EH (cell line): ENCODE measurements around the gene CHCHD2.
A peak's percentile ranks its signal among the peaks of the same experiment; 100 is the strongest.
"Not testable (repeated sequence)": the region's sequence is repeated elsewhere in the genome, so short reads cannot be mapped to it uniquely, and the experiment has no call there.

Experiments
- DNase-seq: peaks from one replicate; pipeline ENCODE4 v3.0.0-alpha.2; 2015; ENCODE audit warnings: low read depth

Gene CHCHD2

DNA sequence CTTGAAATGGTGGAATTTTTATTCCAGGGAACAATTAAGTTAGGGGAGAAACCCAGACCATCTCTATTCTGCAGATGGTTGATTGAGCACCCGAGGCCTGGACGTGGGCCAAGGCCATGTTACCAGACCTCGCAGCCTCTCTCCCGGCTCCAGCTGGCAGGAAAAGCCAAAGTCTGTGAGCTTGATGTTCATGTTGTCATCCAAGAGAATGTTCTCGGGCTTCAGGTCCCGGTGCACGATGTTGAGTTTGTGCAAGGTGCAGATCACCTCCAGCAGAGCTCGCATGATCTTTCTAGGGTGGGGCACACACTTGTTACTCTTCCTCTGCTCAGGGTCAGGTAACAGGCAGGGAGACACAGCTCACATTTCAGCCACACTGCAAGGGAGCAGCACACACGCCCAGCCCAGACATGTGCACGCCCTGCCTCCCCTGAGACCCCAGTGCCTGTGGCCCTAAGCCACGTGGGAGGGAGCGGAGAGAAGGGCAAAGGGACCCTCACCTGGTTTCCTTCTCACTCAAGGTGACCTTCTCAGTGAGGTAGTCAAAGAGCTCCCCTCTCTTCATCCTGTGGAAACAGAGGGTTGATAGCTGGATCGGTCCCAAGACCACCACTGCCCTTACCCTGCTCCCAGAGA is 23.0 kb downstream of the CHCHD2 start:
- DNase-seq = no peak

DNA sequence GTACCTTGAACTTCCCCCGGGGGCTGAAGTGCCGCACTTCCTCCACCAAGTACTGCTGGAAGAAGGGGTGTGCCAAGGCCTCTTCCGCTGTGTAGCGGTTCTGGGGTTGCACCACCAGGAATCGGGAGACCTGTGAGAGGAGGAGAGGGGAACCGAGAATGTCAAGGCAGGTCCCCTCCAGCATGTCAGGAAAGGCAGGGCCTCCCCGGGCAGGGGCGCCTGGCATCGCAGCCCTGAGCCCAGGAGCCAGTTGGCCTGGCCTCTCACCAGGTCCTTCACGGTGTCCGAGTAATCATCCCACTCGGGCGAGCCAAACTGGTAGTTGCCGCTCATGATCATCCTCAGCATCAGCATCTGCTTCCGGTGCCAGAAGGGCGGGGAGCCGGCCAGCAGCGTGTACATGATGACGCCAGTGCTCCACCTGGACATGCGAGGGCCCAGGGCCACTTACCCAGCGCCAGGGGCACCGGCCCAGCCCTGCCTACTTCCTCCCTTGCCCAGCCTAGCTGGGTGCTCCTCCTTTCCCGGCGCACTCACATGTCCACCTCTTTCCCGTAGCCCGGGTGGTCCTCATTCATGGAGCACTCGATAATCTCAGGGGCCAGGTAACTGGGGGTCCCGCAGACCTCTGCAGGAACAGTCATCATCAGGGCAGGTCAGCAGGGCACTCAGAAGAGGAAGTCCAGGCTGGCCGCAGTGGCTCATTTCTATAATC is 24.5 kb downstream of the CHCHD2 start:
- no peak for DNase-seq

DNA sequence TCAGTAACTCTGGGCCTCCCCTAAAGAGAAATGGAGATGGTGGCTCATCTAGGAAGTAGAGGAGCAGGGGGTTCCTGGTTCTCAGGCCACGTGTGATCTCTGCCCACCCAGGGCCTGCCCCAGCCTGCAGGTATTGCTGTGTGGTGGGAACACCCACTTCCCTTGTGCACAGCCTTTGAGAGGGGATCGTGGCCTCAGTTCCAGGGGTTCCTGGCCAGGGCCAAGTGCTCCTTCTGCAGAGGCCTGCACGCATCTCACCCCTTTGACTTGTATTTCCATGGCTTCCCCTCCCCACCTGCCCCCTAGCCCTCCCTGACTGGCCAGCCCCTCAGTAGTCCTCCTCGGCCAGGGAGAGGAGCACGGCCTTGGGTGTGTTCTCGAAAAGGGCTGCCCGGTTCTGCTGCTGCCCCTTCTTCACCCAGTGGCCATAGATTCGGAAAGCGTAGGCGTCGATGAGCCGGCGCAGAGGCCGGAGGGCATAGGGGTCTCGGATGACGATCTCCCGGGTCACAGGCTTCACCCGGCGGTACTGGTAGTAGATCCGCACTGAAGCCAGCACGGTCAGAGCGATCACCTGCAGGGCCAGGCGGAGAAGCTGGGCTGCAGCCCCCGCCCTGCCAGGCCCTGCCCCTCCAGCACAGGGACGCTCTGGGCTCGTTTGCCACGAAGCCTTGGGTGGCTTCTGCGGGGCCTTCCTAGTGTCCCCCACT is 25.4 kb downstream of the CHCHD2 start:
- DNase-seq = not testable (repeated sequence)

DNA sequence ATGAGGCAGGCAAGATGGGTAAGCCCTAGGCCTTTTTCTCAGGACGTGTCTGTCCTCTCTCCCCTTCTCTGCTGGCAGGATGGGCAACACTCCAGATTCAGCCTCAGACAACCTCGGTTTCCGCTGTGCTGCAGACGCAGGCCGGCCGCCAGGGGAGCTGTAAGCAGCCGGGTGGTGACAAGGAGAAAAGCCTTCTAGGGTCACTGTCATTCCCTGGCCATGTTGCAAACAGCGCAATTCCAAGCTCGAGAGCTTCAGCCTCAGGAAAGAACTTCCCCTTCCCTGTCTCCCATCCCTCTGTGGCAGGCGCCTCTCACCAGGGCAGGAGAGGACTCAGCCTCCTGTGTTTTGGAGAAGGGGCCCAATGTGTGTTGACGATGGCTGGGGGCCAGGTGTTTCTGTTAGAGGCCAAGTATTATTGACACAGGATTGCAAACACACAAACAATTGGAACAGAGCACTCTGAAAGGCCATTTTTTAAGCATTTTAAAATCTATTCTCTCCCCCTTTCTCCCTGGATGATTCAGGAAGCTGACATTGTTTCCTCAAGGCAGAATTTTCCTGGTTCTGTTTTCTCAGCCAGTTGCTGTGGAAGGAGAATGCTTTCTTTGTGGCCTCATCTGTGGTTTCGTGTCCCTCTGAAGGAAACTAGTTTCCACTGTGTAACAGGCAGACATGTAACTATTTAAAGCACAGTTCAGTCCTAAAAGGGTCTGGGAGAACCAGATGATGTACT is 26.7 kb downstream of the CHCHD2 start:
- peak; percentile 89 for DNase-seq

DNA sequence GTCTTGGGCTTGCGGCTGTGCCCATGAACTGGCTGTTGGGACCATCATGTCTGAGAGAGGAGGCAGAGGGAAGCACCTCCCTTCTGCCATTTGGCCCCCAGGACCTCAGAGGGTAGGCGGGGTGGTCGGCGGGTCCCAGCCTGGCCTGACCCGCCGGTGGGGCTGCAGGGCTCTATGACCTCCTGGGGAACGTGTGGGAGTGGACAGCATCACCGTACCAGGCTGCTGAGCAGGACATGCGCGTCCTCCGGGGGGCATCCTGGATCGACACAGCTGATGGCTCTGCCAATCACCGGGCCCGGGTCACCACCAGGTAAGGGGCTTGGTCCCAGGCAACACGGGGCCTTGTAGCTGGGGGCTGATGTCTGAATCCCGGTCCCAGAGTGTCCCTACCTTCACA is 28.1 kb downstream of the CHCHD2 start:
- DNase-seq = no peak

DNA sequence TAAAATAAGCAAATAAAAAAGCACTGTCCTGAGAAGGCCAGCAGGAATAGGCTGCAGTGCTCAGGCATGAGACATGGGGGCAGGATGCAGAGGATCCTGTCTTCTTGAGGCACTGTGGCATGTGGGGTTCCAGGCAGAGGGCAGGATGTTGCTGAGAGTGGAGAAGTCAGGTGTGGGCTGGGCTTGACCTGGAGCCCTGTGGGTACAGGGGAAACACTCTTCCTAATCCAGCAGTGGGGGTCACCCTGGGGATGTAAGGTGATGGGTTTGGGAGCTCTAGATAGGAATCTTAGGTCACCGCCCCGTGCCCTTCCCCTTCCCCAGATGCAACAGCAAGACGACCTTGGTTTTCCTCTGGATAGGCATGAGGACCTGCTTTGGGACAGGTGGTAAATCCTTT is 28.6 kb downstream of the CHCHD2 start:
- no peak for DNase-seq

DNA sequence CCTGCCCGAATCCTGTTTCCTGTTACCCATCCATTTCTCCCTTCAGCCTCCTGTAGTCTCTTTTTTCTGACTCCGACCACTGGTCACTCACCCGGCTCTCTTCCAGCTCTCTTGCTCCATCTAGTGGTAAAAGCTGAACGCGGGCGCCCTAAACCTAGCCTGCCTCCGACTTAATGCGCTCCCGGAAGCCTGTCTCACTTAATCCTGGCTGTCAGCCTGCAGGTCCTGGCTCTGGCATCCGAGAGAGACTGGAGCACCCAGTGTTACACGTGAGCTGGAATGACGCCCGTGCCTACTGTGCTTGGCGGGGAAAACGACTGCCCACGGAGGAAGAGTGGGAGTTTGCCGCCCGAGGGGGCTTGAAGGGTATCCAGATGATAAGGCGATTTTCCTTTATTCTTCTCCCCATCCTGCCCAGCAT is 31.9 kb downstream of the CHCHD2 start:
- DNase-seq = peak; percentile 84

DNA sequence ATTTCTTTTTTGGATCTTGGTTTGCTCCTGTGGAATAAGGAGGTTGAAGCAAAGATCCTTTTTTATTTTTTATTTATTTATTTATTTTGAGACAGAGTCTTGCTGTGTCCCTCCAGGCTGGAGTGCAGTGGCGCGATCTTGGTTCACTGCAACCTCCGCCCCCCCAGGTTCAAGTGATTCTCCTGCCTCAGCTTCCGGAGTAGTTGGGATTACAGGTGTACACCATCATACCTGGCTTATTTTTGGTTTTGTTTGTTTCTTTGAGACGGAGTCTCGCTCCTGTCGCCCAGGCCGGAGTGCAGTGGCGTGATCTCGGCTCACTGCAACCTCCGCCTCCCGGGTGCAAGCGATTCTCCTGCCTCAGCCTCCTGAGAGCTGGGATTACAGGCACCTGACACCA is 39.9 kb downstream of the CHCHD2 start:
- DNase-seq = not testable (repeated sequence)

DNA sequence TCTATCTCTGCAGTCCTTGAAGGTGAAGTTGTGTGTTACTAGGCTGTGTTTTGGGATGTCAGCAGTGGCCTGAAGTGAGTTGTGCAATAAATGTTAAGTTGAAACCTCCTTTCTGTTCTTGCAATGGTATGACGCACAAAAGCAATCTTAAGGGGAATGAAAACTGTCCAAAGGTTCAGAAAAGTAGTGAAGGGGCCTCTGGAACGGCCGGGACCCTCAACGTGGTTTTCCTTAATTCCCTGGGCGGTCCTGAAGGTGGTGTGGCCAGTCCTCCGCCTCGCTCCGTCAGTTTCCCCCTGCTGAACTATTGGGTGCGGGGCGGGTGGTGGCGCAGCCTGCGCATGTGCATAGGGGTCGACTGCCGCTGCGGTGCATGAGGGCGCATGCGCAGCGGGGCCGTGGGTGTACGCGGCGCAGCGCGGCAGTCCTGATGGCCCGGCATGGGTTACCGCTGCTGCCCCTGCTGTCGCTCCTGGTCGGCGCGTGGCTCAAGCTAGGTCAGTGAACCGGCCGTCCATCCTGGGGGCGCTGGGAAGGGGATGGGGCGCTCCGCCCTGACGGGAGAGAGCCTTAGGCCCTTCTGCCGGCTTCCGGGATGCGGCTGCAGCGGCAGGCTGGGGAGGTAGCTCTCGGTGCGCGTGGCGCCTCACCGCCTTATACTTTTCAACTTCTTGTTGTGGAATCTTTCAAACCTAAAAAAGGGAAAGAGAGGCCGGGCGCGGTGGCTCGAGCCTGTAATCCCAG is 42.2 kb downstream of the CHCHD2 start, which contains the start of gene SUMF2:
TSS of gene SUMF2 (plus strand) at position 405 of the 744 bp plus-strand sequence. CDS start at position 431, 26 bp downstream.
- peak; percentile 91 for DNase-seq

DNA sequence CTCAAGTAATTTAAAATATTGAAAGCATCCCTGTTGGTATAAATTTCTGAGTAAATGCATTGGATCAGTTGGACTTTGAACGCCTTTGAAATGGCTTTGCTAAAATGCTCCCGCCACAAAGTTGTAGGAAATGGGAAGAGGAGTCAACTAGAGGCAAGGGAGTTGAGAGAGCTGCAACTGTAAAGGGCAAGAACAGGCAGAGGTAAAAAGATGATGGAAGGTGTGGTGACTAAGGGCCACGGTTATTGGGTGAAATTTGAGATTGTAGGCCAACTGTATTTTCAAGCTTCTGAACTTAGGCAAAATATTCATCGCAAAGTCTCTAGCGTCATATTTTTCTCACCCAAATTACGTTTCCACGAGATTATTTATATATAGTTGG is 42.8 kb downstream of the CHCHD2 start:
- no peak for DNase-seq

DNA sequence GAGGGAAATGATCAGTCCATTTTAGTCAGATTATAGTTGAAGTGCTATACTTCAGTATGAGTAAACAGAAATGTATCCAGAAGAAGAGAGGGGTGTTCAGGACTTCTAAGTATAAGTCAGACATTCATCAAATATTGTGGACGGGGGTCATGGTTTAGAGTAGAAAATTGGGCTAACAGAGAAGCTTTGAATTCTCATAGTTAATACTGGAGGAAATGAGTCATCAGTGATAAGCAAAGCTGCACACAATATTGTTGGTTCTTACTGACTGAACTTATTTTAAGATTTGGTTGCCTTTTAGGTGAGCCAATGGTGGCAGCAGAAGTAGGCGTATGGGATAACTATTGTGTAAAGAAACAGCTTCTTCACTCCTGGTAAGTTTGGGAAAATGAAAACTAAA is 43.9 kb downstream of the CHCHD2 start:
- DNase-seq = peak; percentile 77

DNA sequence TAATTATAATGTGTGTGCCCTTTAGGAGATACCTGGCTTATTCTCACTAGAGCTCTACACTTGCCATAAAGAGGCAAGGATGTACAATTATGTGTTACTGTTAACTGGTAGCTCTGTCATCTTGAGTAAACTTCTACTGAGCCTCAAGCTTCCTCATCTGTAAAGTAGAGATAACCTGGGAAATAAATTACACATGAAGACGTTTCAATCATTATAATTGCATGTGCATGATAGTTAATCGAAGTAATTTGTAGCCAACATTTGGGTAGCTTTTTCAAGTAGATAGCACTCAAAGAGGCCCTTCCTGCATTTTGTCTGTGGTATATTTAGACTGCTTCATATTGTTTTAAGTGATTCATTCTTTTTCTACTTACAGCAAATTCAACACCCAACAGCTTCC is 52.3 kb downstream of the CHCHD2 start:
- no peak for DNase-seq

DNA sequence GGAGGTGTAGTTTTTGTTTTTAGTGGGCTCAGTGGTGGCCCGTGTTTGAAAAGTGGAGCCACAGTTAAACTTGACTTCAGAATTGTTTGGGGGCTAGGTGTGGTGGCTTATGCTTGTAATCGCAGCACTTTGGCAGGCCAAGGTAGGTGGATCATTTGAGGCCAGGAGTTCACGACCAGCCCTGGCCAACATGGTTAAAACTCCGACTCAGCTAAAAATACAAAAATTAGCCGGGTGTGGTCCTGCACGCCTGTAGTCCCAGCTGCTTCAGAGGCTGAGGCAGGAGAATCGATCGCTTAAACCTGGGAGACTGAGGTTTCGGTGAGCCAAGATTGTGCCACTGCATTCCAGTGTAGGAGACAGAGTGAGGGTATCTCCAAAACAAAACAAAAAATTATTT is 52.9 kb downstream of the CHCHD2 start:
- DNase-seq = no peak
